GM12892 (cell line): ENCODE measurements around the gene VPS13D.
"Not testable (repeated sequence)": the region's sequence is repeated elsewhere in the genome, so short reads cannot be mapped to it uniquely, and the experiment has no call there.

Experiments used
- DNase-seq: peaks from one replicate; pipeline ENCODE4 v3.0.0; 2011; ENCODE audit not compliant: insufficient read length
- FAIRE-seq: peaks from 2 replicates; lab custom pipeline; 2011; peaks lifted over from hg19 to GRCh38; lab: Jason Lieb, UNC
- POLR2A ChIP-seq: IDR thresholded peaks from 2 replicates; pipeline ENCODE4 v1.6.1; 2011; ENCODE audit warnings: low read depth, low read length, control low read depth
- POLR2AphosphoS5 ChIP-seq: IDR thresholded peaks from 2 replicates; pipeline ENCODE4 v1.6.1; 2011; ENCODE audit warnings: low read depth, low read length, control low read depth
- TAF1 ChIP-seq: IDR thresholded peaks from 2 replicates; pipeline ENCODE4 v1.6.1; 2011; ENCODE audit warnings: low read depth, mild to moderate bottlenecking, control low read depth, low read length, borderline replicate concordance

Gene VPS13D

DNA sequence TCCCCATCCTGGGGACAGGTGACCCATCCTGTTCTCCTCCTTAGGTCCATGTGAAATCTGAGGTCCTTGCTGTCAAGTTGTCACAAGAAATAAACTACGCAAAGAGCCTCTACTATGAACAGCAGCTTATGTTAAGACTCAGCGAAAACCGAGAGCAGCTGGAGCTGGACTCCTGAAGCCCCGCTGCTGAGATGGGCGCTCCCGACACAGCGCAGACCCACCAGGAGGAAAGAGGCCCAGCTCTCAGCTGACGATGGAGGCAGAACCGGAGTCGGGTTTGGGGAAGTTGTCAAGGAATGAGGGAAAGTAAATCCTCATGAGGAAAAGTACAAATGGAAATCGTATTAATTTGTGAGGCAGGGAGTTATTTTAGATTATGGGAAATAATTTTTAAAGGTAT, 279.0 kb downstream of the VPS13D start:
- FAIRE-seq = no peak
- no peak for DNase-seq
- no peak for TF ChIP-seq POLR2AphosphoS5
- TF ChIP-seq POLR2A = no peak
- TF ChIP-seq TAF1 = no peak

DNA sequence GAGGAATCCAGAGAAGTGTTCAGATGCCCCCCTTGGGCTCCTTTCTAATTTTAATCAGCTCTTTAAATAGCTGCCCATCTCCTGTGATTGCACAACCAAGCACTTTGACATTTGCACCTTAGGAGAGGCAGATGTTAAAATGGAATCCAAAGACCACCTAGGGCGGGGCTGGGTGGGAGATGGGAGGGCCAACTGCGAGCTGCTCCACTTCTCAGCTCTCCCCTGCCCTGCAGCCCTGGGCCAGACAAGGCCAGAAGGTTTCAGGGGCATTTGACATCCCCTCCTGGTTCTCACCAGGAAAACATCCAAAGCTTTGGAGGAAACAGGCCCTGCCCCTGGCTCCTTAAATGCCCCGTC, 281.3 kb downstream of the VPS13D start:
- FAIRE-seq = no peak
- no peak for TF ChIP-seq TAF1
- no peak for TF ChIP-seq POLR2AphosphoS5
- TF ChIP-seq POLR2A = no peak
- no peak for DNase-seq

DNA sequence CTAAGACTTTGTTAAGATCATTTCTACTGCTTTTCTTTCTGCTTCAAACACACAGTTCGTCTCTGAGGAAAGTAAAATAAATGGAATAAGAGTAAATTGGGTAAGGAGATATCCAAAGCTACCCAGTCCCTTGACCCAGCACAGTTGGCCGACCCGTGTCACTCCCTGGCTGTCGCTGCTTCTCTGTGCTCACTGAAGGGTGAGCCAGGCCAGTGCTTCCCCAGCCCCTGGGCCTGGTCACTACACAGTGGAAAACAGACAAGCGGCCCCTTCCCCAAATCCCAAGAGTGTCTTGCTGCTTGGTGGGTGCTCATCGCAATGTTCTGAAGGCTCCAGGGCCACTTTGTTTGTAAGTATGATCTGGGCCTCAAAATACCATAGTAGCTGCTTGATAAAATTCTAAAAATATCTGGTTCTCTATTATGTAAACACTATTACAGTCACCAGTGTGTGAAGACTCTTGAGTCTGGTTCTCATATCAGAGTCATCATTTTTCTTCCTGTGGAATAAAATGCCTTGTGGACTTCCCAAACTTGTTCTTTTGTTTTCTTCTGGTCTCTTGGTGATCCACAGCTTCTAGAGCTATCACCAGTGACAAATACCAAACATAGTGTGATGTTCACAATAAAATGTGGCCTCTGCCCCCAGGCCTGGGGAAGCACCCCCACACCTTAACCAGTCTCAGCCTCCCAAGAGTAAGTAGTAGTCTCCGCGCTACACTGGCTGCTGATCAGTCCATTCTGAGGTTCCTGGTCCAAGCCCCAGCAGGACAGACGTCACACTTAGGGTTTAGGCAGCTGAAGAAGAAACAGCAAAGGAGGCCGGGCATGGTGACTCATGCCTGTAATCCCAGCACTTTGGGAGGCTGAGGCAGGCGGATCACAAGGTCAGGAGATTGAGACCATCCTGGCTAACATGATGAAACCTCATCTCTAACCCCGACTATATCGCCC, 282.0 kb downstream of the VPS13D start:
- DNase-seq = no peak
- FAIRE-seq = no peak
- no peak for TF ChIP-seq POLR2AphosphoS5
- no peak for TF ChIP-seq TAF1
- no peak for TF ChIP-seq POLR2A

DNA sequence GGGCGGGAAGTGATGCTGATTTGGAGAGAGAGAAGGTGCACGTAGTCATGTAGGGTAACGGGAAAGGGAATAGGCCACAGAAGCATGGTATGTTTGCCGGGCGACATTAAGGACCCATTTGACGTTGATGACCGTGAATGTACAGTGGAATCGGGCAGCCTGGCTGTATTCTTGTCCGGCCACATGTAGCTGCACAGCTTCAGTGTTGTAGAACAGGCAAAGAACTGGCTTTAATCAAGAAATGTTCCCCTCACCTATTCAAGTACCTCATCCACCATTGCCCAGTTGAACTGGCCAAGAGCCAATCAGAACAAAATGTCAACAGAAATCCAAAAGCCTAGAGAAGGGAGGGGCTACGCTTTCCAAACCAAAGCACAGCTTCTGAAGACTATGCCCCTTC, 283.4 kb downstream of the VPS13D start:
- DNase-seq (no peak), FAIRE-seq (no peak)
- TF ChIP-seq TAF1 (no peak), POLR2A (no peak), POLR2AphosphoS5 (no peak)

DNA sequence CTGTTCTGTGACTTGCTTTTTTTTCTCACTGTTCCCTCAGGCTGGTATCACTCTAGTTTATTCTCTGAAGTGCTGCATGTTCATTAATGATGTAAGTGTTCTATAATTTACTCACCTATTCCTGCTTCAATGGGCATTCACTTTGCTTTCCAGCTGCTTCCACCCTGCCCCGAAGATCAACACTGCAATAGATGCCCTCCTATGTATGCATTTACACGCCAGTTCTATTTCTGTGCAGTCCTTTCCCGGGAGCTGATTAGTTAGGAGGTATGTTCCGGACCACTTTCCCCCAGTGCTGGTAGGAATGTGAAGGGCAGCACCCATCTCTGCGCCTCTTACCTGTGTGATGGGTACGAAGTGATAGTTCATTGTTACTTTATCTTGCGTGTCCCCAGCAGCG, 284.8 kb downstream of the VPS13D start:
- FAIRE-seq (no peak), DNase-seq (no peak)
- TF ChIP-seq TAF1 (no peak), POLR2AphosphoS5 (no peak), POLR2A (no peak)

DNA sequence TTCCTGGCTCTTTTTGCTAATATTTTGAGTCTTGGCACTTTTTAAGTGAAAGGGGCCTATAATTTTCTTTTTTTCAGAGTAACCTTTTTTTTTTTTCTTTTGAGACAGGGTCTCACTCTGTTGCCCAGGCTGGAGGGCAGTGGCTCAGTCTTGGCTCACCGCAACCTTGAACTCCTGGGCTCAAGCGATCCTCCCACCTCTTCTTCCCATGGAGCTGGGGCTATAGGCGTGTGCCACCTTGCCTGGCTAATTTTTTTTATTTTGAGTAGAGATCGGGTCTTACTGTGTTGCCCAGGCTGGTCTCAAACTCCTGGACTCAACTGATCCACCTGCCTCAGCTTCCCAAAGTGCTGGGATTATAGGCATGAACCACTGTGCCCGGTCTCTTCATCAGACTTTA, 285.4 kb downstream of the VPS13D start:
- DNase-seq (no peak), FAIRE-seq (no peak)
- TF ChIP-seq TAF1 (no peak), POLR2A (no peak), POLR2AphosphoS5 (no peak)

DNA sequence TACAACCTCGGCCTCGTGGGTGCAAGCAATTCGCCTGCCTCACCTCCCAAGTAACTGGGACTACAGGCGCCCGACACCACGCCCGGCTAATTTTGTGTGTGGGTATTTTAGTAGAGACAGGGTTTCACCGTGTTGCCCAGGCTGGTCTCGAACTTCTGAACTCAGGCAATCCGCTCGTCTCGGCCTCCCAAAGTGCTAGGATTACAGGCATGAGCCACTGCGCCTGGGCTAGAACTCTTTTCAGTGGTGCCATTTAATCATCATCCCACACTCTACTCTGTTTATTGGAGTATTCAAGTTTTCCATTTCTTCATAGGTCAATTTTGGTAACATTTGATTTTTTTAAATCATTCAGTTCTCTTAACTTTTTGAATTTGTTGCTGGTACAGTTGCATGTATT, 286.9 kb downstream of the VPS13D start:
- no peak for TF ChIP-seq POLR2A
- TF ChIP-seq POLR2AphosphoS5 = no peak
- no peak for TF ChIP-seq TAF1
- DNase-seq (no peak), FAIRE-seq (no peak)

DNA sequence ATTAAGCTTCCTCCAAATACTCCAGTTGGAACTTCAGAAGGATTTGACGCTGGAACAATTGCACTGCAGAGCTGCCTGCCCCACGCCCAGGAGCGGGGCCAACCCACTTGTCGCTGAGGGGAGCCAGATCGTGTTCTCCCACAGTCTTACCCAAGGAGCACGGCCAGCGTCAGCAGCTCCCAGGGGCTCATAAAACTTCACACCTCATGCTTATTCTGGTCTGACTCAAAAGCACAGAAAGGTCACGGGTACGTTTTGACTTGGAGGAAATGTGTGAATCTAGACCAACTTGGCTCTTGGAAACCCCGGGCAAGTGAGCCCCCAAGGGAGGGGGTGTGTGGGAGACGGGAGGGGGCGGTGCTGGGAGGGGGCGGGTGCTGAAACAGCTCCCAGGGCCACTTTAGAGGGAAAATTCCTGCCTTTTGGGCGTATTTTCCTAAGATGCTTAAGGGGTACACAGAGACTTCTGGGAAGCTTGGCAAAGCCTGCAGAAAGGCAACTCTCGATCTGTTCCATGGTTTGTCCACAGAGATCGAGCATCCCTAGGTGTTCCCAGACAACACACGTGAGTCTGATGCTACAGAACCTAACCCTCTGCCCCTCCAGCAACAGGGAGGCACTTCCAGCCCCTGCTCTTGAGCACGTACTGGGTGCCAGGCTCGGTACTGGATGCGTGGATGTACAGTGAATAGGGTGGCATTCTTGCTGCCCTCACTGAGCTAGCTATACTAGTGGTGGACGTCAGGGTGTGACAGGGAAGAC, 289.3 kb downstream of the VPS13D start:
- no peak for FAIRE-seq
- TF ChIP-seq POLR2AphosphoS5 = no peak
- TF ChIP-seq POLR2A = no peak
- TF ChIP-seq TAF1 = no peak
- DNase-seq = no peak

DNA sequence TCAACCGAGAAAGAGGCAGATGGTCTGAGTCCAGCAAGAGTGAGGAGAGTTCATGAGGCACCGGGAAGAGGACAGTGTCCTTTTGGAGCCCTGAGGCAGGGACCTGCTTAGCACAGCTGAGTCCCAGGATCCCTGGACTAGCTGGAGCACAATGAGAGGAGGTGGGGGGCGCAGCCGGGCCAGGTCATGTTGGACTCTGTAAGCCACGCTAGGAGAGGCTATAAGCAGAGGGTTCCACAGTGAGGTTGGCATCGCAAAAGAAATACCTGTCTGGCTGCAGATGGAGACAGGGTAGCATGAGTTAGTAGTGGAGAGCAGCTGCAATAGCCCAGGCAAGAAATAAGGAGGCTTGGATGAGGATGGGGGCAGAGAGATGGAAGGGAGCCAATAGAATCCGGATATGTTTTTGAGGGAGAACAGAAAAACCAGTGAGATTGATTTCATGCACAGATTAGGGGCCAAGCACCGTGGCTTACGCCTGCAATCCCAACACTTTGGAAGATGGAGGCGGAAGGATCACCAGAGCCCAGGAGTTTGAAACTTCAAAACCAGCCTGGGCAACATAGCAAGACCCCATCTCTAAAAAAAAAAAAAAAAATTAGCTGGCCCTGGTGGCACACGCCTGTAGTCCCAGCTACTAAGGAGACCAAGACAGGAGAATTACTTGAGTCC, 290.0 kb downstream of the VPS13D start:
- DNase-seq (no peak), FAIRE-seq (no peak)
- TF ChIP-seq POLR2AphosphoS5 (no peak), POLR2A (no peak), TAF1 (no peak)

DNA sequence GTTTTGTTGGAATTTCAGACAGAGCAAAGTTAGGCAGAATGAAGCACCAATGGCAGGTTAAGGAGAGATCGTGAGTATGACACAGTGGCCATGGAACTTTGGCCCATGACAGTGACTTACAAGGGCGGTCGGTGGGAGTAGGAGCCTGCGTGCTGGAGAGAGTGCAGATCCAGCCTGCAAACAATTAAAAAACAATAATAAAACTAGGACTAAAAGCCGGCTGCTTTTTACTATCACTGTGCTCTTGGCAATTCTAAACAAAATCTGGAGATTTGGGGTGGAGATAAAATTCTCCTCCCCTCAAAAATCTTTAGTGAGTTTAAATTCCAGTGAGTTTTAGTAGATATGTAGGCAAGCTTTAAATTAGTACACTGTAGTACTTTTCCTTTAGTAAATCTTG, 291.3 kb downstream of the VPS13D start:
- FAIRE-seq = no peak
- TF ChIP-seq POLR2A (no peak), TAF1 (no peak), POLR2AphosphoS5 (no peak)
- DNase-seq = no peak

DNA sequence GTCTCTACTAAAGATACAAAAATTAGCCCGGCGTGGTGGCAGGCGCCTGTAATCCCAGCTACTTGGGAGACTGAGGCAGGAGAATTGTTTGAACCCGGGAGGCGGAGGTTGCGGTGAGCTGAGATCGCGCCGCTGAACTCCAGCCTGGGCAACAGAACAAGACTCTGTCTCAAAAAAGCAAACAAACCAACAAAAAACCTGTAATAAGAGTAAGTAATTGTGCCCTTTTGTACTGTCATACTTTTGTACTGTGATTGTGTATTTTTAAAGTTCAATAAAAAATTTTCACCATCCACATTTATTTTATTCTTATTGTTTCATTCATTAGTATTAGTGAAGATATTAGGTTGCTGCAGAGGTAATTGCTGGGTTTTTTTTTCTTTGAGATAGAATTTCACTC, 292.9 kb downstream of the VPS13D start:
- not testable (repeated sequence) for DNase-seq, FAIRE-seq

DNA sequence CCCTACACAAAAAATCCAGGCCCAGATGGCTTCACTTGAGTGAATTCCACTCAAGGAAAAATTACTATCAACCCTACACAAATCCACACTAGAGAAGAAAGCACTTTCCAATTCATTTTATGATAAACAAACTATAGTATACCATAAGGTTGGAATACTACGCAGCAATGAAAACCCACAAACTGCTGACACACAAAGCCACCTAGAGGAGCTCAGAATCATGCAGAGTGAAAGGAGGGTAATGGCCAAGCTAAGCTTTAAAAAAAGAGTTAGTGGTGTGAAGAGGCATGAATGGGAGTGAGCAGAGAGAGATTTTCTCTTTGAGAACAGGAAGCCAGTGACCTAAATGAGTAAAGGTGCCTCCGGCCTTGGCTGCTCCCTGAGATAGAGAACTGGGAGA, 294.4 kb downstream of the VPS13D start:
- no peak for TF ChIP-seq POLR2A
- no peak for TF ChIP-seq POLR2AphosphoS5
- no peak for TF ChIP-seq TAF1
- DNase-seq (no peak), FAIRE-seq (no peak)
